ENCODE measurements around the gene UGT2B7.
A peak's percentile ranks its signal among the peaks of the same experiment; 100 is the strongest.

Gene UGT2B7

DNA sequence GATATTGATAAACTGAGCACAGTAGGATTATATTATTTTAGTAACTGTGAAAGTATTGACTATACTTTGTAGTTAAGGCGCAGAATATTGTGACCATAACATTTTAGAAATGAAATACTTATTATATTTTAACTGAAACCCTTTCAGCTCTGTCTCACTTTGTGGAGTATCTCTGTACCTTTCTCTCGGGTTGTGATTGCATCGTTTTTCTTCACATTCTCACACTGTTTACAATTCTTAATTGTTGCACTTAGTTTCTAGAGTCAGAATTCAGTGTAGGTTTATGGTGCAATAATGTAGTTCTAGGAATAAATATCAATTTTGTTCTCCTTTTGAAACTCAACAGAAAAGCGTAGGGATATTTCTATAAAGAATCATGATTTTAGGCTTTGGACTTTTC is 57.7 kb downstream of the UGT2B7 start:
- H3K4me3 ChIP-seq (replicated peaks in 1 of 2; ENCODE audit: low read depth in 2 of 2, low read length in 2 of 2): no peak overlapping the region
- no peak for TF ChIP-seq CTCF (IDR thresholded peaks at IDR 0.05; ENCODE audit: low read depth, low read length)
- DNase-seq (ENCODE audit: low read depth in 2 of 2): no peak

DNA sequence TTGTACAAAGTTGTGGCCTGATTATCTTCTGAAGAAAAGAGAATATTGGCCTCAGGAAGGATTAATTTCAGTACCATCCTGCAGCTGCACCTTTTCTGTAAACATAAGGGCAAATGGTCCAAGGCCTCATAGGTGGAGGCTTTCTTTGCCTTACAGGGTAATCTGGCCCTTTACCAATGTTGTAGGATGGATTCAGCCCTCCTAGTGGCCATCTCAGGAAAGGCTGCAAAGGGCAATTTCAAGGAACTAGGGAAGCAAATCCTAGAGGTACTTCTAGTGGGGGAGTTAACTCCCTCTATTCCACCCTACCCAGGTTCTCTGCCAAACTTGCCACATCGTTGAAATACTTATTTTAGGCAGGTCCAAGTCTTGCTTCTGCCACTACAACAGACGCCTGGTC is 60.6 kb downstream of the UGT2B7 start:
- peak; percentile 11 to 22 for DNase-seq (ENCODE audit: low read depth in 2 of 2)
- TF ChIP-seq CTCF (IDR thresholded peaks at IDR 0.05; ENCODE audit: low read depth, low read length): peak; percentile 56
- H3K4me3 ChIP-seq (replicated peaks in 1 of 2; ENCODE audit: low read depth in 2 of 2, low read length in 2 of 2): no peak overlapping the region
